Panc1 (cell line): ENCODE results near the gene FLRT1.

ENCODE experiments used
- POLR2AphosphoS5 ChIP-seq: IDR thresholded peaks from 2 replicates; pipeline ENCODE4 v1.6.1; 2012; ENCODE audit warnings: mild to moderate bottlenecking, low read depth, low read length, moderate library complexity
- SIN3A ChIP-seq: IDR thresholded peaks from 2 replicates; pipeline ENCODE4 v1.6.1; 2012; ENCODE audit warnings: low read depth, mild to moderate bottlenecking, low read length, moderate library complexity, borderline replicate concordance; ENCODE audit not compliant: insufficient read depth
- TCF7L2 ChIP-seq: IDR thresholded peaks from 2 replicates; pipeline ENCODE4 v1.6.1; 2011; ENCODE audit warnings: mild to moderate bottlenecking, low read depth, low read length, inconsistent platforms
- TF ChIP-seq, protein P1 (sequence below), 2 experiments: IDR thresholded peaks; 2 replicates each; pipeline ENCODE4 v1.6.1; 2011 to 2012; ENCODE audit warnings: low read depth in 2 of 2, control low read depth in 1 of 2, low read length in 1 of 2, mild to moderate bottlenecking in 1 of 2, moderate library complexity in 1 of 2; ENCODE audit not compliant: insufficient read depth in 1 of 2
- TF ChIP-seq, protein P2 (sequence below): fragments of 450-650 bp; IDR thresholded peaks from 2 replicates; pipeline ENCODE4 v1.5.1; 2017; ENCODE audit warnings: mild to moderate bottlenecking

DNA sequence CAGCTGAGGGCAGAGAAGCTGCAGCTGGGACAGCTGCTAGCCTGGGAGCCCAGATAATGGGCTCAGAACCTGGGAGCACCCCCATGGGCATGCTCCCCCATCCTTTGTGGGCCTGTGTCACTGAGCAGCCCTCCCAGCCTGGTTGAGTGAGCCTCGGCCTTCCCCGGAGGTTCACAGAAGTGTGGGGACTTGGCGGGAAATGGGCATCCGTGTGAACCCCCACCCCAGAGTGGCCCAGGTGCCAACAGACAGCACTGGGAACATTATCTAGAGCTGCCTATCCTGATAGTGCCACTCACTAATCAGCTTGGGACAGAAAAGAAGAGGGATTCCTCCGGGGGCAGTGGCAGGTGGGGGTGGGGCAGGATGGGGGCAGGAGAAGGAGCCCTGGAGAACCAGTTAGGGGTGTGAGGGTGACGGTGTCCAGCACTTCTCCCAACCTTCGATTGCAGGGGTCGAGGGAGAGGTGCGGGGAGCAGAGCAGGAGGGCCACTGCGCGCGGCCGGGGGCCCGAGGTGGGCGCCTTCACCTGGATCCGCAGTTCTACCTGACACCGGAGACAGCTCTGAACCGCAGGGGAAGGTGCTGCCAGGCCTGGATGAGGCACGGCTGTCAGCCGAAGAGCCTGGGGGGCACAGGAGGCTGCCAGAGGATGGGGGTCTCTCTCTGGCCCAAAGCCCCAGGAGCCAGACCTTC is 33.1 kb downstream of the FLRT1 start:
- TF ChIP-seq, protein P1, sequence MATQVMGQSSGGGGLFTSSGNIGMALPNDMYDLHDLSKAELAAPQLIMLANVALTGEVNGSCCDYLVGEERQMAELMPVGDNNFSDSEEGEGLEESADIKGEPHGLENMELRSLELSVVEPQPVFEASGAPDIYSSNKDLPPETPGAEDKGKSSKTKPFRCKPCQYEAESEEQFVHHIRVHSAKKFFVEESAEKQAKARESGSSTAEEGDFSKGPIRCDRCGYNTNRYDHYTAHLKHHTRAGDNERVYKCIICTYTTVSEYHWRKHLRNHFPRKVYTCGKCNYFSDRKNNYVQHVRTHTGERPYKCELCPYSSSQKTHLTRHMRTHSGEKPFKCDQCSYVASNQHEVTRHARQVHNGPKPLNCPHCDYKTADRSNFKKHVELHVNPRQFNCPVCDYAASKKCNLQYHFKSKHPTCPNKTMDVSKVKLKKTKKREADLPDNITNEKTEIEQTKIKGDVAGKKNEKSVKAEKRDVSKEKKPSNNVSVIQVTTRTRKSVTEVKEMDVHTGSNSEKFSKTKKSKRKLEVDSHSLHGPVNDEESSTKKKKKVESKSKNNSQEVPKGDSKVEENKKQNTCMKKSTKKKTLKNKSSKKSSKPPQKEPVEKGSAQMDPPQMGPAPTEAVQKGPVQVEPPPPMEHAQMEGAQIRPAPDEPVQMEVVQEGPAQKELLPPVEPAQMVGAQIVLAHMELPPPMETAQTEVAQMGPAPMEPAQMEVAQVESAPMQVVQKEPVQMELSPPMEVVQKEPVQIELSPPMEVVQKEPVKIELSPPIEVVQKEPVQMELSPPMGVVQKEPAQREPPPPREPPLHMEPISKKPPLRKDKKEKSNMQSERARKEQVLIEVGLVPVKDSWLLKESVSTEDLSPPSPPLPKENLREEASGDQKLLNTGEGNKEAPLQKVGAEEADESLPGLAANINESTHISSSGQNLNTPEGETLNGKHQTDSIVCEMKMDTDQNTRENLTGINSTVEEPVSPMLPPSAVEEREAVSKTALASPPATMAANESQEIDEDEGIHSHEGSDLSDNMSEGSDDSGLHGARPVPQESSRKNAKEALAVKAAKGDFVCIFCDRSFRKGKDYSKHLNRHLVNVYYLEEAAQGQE (IDR thresholded peaks at IDR 0.05; ENCODE audit: insufficient read depth in 1 of 2, low read depth in 2 of 2, low read length in 1 of 2), result no peak
- TF ChIP-seq POLR2AphosphoS5, result no peak
- TF ChIP-seq, protein P2, sequence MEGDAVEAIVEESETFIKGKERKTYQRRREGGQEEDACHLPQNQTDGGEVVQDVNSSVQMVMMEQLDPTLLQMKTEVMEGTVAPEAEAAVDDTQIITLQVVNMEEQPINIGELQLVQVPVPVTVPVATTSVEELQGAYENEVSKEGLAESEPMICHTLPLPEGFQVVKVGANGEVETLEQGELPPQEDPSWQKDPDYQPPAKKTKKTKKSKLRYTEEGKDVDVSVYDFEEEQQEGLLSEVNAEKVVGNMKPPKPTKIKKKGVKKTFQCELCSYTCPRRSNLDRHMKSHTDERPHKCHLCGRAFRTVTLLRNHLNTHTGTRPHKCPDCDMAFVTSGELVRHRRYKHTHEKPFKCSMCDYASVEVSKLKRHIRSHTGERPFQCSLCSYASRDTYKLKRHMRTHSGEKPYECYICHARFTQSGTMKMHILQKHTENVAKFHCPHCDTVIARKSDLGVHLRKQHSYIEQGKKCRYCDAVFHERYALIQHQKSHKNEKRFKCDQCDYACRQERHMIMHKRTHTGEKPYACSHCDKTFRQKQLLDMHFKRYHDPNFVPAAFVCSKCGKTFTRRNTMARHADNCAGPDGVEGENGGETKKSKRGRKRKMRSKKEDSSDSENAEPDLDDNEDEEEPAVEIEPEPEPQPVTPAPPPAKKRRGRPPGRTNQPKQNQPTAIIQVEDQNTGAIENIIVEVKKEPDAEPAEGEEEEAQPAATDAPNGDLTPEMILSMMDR, result no peak
- no peak for TF ChIP-seq TCF7L2
- no peak for TF ChIP-seq SIN3A
